ENCODE results near the gene CDK19.
"Not testable (repeated sequence)": the region's sequence is repeated elsewhere in the genome, so short reads cannot be mapped to it uniquely, and the experiment has no call there.

Gene CDK19

DNA sequence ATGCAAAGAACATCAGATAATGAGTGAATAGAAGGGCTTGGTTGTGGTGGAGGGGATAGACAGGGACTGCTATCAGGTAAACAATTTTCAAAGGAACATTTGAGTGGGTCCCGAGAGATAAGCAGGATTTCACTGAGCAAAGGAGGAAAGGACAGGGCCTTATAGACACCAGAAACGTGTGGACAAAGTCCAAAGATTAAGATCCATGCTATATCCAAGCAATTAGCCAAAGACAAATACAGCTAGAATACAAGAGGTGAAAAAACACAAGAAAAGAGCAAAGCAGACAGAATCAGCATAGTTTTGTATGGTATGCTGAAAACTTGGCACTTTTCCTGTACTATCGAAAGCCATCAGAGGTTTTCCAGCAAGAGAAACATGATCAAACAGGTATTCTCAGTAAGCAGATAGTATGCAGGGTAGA, 59.8 kb downstream of the CDK19 start:
- no peak for FAIRE-seq

DNA sequence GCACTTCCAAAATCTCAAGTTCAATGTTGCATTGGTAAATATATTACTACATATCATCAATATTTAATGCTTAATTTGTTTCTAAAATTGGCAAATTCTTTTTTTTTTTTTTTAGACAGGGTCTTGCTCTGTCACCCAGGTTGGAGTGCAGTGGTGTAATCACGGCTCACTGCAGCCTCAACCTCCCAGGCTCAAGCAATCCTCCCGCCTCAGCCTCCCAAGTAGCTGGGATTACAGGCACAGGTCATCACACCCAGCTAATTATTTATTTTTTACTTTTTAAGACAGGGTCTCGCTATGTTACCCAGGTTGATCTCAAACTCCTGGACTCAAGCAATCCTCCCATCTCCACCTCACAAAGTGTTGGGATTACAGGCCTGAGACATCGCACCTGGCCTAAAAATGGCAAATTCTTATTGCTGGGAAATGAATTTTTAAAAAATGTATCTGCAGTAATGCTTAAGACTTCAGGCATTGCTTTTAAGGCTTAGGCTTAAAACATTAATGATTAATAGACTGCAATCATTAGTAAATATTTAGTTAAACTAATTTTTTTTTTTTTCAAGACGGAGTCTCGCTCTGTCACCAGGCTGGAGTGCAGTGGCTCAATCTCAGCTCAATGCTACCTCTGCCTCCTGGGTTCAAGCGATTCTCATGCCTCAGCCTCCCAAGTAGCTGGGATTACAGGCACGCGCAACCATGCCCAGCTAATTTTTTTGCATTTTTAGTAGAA, 61.2 kb downstream of the CDK19 start:
- FAIRE-seq: not testable (repeated sequence)

DNA sequence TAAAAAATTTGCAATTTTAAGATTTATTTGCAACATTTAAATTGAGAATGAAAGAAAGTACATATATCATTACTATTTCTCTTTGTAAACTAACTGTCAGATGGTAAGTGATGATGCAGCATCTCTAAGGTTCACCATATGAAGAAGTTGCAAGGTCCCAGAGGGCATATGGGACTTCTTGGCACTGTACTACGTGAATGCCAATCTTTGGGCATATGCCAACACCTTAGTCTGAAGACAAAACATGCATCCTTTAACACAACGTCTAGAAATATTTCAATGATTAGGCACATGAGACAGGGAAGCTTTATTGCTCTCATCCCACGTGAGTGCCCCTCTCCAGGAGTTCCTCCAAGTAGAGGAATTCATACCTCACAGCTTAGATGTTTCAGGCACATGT, 66.8 kb downstream of the CDK19 start:
- no peak for FAIRE-seq

DNA sequence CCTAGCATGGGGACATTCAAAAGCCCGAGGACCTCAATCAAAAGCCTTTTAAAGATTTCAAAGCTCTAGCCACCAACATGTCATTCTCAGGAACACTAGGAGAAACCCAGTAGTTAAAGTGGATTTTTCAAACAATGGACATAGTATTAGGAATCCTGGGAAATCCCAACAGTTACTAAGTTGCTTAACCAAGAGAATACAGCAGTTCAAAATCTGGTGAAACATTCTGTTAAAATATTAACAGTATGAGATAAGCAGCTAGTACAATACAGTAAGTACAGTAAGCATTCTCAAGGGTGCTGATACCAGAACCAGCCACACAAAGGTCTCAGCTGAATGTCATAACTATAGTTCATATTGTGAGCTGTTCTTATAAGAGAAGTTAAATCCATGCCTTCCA, 68.6 kb downstream of the CDK19 start:
- FAIRE-seq: peak; percentile 17

DNA sequence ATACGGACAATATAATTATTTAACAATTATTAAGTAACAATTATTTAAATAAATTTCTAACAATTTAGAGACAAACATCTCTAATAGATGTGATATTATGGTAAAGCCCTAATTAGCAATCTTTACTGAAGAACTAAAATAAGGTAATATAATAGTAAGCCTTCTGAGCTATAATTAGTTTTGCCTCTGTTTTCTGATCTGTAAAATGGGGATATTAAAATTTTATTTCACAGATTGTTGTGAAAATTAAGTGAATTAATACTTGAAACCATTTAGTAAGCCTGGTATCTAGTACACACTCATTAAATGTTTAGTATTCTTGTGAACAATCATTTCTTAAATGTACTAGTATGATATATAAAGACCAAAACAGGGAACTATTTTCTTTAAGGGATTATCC, 70.3 kb downstream of the CDK19 start:
- FAIRE-seq: no peak

DNA sequence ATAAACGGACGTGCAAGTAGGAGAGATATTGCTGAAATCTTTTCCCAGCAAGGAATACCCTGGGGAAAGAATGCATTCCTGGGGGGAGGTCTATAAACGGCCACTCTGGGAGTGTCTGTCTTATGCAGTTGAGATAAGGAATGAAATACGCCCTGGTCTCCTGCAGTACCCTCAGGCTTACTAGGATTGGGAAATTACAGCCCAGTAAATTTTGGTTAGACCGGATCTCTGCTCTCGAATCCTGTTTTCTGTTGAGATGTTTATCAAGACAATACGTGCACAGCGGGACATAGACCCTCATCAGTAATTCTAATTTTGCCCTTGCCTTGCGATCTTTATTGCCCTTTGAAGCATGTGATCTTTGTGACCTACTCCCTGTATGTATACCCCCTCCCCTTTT, 72.7 kb downstream of the CDK19 start:
- FAIRE-seq: not testable (repeated sequence)

DNA sequence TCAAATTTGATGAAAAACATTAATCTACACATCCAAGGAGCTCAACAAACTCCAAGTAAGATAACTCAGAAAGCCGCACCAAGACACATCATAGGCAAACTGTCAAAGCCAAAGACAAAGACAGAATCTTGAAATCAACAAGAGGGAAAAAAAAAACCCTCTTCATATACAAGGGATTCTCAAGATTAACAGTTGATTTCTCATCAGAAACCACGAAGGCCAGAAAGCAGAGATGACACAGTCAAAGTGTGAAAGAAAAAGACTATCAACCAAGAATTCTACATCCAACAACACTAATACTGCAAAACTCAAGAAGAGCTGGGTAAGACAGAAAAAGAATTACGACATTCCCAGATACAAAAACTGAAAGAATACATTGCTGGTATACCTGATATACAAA, 73.8 kb downstream of the CDK19 start:
- no peak for FAIRE-seq

DNA sequence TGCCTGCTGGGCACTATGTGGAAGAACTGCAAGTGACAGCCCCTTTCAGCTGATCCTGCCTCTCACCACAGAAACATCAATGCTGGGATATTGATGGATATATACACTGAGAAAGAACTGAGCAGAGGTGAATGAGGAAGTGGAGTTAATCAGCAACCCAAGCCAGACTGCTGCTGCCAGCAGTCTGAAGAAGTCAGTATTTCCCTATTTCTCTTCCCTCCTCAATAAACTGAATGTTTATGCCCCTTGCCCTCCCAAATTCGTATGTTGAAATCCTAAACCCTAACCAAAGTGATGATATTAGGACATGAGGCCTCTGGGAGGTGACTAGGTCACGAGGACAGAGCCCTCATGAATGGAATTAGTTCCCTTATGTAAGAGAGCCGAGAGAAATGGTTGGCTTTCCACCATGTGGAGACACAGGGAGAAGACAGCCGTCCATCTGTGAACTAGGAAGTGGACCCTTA, 76.3 kb downstream of the CDK19 start:
- no peak for FAIRE-seq

DNA sequence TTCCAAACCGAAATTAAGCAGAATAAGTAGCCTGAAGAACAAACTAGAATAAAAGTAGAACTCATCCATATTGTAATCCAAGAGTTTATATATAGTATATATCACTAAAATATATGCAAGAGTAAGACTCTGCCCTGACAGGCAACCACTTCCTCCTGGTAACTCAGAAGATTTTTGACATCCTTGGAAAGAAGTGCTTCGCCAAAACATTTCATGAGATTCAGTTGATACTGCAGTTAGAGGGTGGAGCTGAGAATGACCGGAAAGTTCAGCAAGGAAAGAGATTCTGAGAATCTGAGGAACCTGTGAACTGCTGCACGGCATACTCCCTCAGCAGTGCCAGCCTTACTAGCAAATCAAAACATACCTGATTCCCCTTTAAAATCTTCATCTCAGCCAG, 79.6 kb downstream of the CDK19 start:
- no peak for FAIRE-seq

DNA sequence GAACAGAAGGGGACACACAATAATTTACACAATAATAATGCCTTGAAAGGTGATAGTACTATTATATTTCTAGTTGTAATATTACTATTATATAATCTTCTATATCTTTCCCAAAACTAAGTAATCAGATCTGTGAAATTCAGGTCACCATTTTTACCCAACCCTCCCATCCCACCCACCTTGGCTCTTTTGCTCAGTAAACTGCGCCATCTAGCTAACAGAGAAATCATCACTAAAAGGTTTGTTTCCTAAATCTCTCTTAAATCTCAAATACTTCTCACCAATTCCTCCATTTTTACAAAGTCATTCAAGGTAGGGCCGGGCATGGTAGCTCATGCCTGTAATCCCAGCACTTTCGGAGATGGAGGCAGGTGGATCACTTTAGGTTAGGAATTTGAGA, 83.4 kb downstream of the CDK19 start:
- no peak for FAIRE-seq

DNA sequence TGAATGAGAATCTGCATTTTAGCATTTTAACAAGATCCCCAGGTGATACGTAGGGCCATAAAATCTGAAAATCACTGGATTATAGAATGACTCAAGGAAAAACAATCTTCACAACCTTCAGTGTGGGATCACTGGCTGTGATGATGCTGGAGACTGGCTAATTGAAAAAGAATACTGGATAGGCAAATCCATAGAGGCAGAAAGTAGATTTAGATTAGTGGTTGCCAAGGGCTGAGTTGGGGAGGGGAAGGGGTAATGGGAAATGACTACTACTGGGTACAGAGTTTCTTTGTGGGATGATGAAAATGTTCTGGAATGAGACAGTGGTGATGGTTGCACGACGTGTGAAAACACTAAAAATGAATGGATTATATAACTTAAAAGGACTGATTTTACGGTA, 84.1 kb downstream of the CDK19 start:
- no peak for FAIRE-seq

DNA sequence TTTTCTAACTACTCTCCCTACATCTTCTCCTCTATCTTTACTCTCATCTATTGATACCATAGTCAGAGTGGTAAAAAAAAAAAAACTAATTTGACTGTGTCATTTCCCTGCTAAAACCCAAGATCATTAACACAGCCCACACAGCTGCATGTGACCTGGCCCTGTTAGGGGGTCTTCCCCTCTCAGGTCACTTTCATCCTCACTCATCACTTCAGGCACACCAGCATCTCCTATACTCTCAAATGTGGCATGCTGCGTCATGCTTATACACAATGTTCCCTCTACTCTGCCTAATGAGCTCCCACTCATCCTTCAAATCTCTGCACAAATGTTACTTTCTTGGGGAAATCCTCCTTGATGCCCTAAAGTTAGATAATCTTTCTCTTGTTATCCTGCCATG, 86.8 kb downstream of the CDK19 start:
- no peak for FAIRE-seq

DNA sequence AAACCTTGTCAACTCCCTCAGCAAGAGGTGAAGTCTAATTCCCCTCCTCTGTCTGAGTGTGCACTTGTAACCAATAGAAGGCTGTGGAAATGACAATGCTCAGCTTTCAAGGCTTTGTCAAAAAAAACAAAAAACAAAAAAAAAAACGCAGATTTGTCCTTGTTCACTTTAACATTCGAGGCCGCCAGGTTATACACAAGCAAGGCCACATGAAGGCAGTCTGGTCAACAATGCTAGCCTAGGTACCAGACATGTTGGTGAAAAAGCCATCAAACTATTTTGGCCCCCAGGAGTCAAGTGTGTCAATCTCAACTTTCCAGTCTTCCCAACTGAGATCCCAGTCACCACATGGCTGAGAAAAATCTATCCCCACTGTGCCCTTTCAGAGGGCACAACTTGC, 92.3 kb downstream of the CDK19 start:
- no peak for FAIRE-seq

DNA sequence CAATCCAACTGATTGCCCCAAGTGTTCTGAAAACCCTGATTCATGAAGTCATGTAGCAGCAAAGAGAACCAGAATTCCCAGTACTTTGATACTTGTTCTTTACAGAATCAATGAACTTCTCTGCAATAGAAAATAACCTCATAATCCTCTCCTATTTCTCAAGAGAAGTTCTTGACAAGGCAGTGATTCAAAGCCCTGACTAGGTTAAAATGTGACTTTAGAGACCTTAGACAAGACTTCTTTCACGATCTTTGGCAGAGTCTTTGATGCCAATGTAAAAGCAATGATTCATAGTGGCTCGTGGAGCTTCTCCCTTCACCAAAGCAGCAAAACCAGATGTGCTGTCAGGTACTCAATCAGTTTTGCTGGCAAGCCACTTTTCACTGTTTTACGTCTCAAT, 95.2 kb downstream of the CDK19 start:
- FAIRE-seq: no peak

DNA sequence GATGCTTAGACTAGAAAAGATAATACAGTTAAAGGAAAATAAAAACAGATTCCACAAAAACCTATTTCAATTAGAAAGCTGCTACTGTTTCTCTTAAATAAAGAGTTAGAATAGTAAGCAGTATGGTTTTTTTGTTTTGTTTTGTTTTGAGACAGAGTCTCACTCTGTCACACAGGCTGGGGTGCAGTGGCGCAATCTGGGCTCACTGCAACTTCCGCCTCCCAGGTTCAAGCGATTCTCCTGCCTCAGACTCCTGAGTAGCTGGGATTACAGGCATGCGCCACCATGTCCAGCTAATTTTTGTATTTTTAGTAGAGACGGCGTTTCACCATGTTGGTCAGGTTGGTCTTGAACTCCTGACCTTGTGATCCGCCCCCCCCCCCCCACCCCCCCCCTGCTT, 95.7 kb downstream of the CDK19 start:
- FAIRE-seq: not testable (repeated sequence)

DNA sequence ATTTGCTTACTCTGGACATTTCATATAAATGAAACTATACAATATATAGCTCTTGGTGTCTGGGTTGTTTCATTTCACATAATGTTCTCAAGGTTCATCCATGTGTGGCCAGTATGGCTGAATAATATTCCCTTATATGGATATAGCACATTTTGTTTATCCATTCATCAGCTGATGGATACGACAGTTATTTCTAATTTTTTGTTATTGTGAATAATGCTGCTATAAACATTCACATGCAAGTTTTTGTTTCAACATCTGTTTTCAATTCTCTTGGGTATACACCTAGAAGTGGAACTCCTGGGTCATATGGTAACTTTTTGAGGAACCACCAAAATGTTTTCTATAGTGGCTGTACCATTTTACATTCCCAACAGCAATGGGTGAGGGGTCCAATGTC, 101.1 kb downstream of the CDK19 start:
- no peak for FAIRE-seq

DNA sequence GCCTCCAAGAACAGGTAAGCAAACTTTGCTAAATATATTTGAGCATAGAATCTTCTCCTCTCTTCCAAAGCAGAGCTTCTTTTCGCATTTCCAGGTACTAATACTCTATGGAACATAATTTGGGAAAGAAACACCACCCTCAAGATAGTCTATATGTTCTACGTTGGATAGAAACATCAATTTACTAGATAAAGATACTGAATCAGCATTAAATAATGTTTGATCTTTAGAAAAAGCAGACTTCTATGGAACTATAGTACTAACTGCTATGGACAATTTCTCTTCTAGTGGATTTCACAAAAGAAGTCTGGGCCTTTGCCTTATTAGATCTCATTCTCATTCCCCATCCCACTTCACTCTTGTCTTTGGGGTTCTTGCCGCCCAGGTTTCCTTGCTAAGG, 103.0 kb downstream of the CDK19 start:
- FAIRE-seq: no peak

DNA sequence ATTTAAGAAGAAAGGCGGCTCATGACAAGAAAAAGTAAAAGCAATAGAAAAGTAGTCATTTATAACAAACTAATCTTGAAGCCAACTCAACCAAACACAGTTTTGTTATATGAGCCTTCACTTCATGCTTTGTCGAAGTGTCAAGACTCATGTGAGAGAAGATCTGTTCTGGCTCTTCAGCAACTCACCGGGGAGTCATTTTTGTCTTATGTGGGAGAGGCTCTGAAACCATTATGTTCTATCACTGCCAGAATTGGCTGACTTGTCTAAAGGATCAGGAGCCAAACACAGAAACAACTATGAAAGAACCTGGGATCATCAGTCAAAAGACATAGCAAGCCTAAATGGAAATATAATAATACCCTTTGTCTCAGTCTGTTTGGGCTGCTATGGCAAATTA, 105.2 kb downstream of the CDK19 start:
- no peak for FAIRE-seq

DNA sequence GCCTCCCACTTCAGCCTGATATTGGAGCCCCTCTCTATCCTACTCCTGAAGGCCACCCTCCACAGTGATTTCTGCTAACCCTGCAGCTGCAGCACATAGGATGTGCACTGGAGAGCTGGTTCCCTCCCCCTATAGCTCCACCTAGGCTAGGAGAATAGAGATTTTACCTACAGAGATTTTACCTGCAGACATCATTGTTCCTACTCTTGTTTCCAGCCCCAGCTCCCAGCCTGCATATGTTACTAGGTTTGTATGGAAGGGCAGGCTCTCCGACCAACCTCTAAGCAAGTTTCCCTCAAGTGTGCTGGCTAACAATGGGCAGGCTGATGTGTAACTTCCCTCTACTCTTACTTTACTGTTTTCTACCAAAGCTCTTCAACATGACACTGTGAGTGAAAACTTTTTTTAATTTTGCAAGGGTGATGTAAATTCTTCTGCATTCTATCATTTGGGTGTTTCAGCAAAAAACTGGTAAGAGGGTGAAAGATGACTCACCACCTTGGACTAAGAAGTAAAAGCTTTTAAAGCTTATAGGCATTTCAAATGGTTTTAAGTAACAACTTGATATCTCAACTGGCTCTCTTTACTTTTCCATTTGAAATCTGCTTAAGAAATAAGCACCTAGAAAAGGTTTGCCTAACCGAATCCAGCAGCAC, 106.8 kb downstream of the CDK19 start:
- FAIRE-seq: no peak

DNA sequence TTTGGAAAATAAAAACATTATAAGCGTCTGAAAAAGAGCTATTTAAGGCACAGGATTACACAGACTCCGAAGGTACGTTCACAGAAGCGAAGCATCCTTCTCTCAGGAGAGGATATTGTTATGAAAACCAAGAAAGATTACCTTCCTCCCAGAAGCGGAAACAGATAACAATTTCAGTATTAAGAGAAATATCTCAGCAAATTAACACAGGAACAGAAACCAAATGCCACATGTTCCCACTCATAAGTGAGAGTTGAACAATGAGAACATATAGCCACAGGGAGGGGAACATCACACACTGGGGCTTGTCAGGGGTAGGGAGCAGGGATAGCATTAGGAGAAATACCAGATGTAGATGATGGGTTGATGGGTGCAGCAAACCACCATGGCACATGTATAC, 109.7 kb downstream of the CDK19 start:
- no peak for FAIRE-seq

DNA sequence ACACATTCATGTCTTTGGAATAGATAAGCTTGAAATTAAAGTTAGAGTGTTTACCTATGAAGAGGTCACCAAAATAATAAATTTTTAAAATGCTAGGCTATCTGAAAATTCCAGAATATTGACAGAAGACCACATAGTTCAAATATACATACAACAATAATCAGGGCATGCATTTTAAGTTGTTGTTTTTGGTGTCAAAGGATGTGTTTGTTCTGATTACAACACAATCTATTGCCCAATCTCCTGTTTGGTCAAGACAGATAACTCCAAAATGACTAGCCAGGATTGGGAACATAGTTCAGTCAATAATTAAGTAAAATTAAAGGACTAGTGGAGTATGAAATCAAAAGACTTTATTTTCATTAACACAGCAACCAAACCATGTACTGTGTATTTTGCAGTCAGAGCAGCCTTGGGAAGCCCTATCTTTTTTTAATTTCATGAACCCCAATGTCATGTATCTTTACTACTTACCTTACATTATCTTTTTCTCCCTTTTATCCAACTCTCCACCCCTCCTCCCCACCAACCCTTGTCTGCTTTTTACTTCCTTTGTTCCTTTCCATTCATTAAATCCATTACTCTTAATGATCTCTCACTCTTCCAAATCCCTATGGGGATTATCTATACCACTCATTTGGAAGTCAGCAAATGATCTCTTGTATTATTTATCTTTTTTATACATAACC, 111.2 kb downstream of the CDK19 start:
- no peak for FAIRE-seq

DNA sequence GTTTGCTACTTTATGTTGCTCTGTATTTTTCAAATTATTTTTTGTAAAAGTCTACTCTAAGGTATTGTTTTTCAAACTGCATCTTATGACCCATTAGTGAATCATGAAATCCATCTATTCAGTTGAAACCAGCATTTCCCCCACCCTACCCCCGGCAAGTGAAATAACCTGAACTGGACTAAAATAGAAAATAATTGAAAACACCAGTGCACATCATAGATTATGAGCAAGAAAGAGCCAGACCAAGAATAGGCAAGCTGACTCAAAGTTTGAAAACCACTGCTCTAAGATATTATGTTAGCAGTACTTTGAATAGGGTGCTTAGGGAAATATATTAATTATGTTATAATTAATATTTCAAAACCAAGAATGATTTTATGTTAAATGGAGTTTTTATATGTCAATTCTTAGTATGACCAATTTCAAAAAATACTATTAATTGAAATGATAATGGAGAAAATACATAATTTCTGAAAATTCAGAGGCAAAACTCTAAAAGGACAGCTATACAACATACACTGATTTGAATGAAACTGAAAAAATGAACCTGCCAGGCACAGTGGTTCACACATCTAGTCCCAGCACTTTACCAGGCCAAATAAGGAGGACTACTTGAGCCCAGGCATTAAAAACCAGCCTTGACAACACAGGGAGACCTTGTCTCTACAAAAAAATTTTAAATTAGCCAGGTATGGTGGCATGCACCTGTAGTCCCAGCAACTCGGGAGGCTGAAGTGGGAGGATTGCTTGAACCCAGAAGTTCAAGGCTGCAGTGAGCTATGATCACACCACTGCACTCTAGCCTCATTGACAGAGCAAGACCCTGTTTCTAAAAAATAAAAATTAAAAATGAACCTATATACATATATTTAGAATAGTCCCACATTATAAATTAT, 112.0 kb downstream of the CDK19 start:
- no peak for FAIRE-seq

DNA sequence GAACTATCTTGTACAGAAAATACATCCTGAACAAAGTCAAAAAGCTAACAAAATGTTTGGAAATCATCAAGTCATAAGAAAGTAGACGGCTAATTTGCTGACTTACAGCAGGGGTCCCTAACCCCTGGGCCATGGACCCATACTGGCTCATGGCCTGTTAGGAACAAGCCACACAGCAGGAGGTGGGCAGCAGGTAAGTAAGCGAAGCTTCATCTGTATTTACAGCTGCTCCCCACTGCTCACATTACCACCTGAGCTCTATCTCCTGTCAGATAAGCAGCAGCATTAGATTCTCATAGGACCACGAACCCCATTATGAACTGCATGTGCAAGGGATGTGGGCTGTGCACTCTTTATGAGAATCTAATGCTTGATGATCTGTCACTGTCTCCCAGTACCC, 115.5 kb downstream of the CDK19 start:
- no peak for FAIRE-seq

All from islet of Langerhans (tissue), 1 donor.